ENCODE measurements around the gene DTNA.
"Not testable (repeated sequence)": the region's sequence is repeated elsewhere in the genome, so short reads cannot be mapped to it uniquely, and the experiment has no call there.

The DTNA gene

DNA sequence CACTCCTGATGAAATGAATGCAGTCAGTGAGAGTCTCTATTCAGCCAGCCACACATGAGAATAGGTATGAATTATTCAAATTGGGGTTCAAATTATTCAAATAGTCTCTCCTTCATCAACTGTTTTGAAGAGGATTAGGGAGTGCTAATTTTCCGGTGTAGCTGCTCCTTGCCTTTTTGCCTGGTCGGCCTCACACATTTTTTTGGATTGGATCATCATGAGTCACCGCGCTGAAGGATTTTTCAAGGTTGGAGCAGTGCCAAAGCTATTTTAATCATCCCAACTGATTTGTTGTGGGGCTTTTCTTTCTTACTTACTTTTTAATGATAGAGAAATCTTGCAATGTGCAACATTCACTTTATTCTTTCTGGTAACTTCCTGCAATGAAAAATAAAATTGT lies 2.4 kb upstream of the DTNA start:
- Histone ChIP-seq H3K36me3 (ENCODE audit: insufficient read depth, low read length) (no peaks in the 10 kb centered on the region), H2AFZ (ENCODE audit: low read depth, low read length) (no peak overlapping the region), H3K4me1 (ENCODE audit: insufficient read depth, low read length) (no peaks in the 10 kb centered on the region), H3K27me3 (ENCODE audit: insufficient read depth, low read length, poor library complexity) (peaks cover 4% of the 10 kb centered on the region), H3K9ac (ENCODE audit: low read depth, low read length) (no peak overlapping the region), H3K9me3 (ENCODE audit: insufficient read depth, low read length, severe bottlenecking) (no peaks in the 10 kb centered on the region), H4K20me1 (ENCODE audit: insufficient read depth, low read length) (no peaks in the 10 kb centered on the region), H3K4me2 (ENCODE audit: insufficient read depth, low read length) (no peak overlapping the region), H3K27ac (ENCODE audit: low read length) (no peak overlapping the region), H3K79me2 (ENCODE audit: insufficient read depth, low read length) (no peaks in the 10 kb centered on the region), H3K4me3 (ENCODE audit: low read depth in 1 of 2, low read length in 2 of 2) (no peak overlapping the region)
- ATAC-seq (ENCODE audit: insufficient read depth, low read depth) (no peak), DNase-seq (no peak)
- no peak for TF ChIP-seq EZH2 (IDR thresholded peaks at IDR 0.05; ENCODE audit: borderline replicate concordance, low read depth, low read length, severe bottlenecking)
- TF ChIP-seq, protein P1, sequence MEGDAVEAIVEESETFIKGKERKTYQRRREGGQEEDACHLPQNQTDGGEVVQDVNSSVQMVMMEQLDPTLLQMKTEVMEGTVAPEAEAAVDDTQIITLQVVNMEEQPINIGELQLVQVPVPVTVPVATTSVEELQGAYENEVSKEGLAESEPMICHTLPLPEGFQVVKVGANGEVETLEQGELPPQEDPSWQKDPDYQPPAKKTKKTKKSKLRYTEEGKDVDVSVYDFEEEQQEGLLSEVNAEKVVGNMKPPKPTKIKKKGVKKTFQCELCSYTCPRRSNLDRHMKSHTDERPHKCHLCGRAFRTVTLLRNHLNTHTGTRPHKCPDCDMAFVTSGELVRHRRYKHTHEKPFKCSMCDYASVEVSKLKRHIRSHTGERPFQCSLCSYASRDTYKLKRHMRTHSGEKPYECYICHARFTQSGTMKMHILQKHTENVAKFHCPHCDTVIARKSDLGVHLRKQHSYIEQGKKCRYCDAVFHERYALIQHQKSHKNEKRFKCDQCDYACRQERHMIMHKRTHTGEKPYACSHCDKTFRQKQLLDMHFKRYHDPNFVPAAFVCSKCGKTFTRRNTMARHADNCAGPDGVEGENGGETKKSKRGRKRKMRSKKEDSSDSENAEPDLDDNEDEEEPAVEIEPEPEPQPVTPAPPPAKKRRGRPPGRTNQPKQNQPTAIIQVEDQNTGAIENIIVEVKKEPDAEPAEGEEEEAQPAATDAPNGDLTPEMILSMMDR (IDR thresholded peaks at IDR 0.05; ENCODE audit: borderline replicate concordance, extremely low read depth, low read length, poor library complexity, severe bottlenecking): no peak

DNA sequence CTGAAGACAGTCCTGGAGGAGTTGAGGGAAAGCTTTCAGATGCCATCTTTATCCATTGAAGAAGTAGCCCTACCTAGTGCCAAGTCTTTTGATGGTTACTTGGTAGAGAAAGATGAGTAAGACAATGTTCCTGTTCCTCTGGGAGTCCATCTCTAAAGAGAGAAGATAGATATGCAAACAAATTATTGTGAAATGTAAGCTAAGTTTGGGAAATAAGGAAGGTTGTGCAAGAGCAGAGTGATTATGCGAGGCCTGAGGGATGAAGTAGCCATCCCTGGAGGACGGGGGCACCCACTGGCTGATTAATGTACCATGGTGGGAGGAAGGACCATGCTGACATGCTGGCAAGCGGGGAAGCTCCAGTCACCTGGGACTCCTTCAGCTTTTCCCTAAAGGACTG lies 994 bp upstream of the DTNA start:
- DNase-seq: no peak
- no peaks in the 10 kb centered on the region for H3K4me1 ChIP-seq (ENCODE audit: insufficient read depth, low read length)
- no peak for ATAC-seq (ENCODE audit: insufficient read depth, low read depth)
- H3K79me2 ChIP-seq (ENCODE audit: insufficient read depth, low read length): no peaks in the 10 kb centered on the region
- TF ChIP-seq EZH2 (IDR thresholded peaks at IDR 0.05; ENCODE audit: borderline replicate concordance, low read depth, low read length, severe bottlenecking): no peak
- TF ChIP-seq, protein P1 (IDR thresholded peaks at IDR 0.05; ENCODE audit: borderline replicate concordance, extremely low read depth, low read length, poor library complexity, severe bottlenecking): no peak
- H3K36me3 ChIP-seq (ENCODE audit: insufficient read depth, low read length): no peaks in the 10 kb centered on the region
- peaks cover under 1% of the 10 kb centered on the region for H3K27me3 ChIP-seq (ENCODE audit: insufficient read depth, low read length, poor library complexity)
- H3K27ac ChIP-seq (ENCODE audit: low read length): no peak overlapping the region
- no peak overlapping the region for H2AFZ ChIP-seq (ENCODE audit: low read depth, low read length)
- no peak overlapping the region for H3K9ac ChIP-seq (ENCODE audit: low read depth, low read length)
- H4K20me1 ChIP-seq (ENCODE audit: insufficient read depth, low read length): no peaks in the 10 kb centered on the region
- no peaks in the 10 kb centered on the region for H3K9me3 ChIP-seq (ENCODE audit: insufficient read depth, low read length, severe bottlenecking)
- H3K4me3 ChIP-seq (ENCODE audit: low read depth in 1 of 2, low read length in 2 of 2): no peak overlapping the region
- H3K4me2 ChIP-seq (ENCODE audit: insufficient read depth, low read length): no peak overlapping the region

DNA sequence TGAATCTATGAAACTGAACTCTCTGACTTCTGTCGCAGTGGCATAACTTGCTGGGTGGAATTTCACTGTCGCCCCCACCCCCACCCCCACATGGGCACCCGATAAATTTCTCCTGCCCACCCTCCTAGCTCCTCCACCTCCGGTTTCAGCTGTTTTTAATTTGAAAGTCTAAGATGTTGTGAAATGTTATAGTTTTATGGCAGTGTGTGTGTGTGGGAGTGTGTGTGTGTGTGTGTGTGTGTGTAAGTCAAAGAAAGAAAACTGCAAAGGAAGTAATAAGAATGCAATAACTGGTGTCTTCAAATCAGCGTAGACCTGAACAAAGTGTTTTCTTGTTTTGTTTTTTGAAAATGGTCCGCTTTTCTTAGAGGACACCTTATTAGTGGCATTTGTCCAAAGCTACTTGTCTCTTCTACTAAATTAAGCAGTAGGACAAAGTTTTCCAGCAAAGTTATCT lies 388 bp downstream of the DTNA start:
- Histone ChIP-seq H3K9me3 (ENCODE audit: insufficient read depth, low read length, severe bottlenecking) (no peaks in the 10 kb centered on the region), H3K79me2 (ENCODE audit: insufficient read depth, low read length) (no peaks in the 10 kb centered on the region), H3K4me2 (ENCODE audit: insufficient read depth, low read length) (no peak overlapping the region), H3K4me1 (ENCODE audit: insufficient read depth, low read length) (no peaks in the 10 kb centered on the region), H3K4me3 (ENCODE audit: low read depth in 1 of 2, low read length in 2 of 2) (no peak overlapping the region), H3K27ac (ENCODE audit: low read length) (no peak overlapping the region), H4K20me1 (ENCODE audit: insufficient read depth, low read length) (no peaks in the 10 kb centered on the region), H3K9ac (ENCODE audit: low read depth, low read length) (no peak overlapping the region), H3K27me3 (ENCODE audit: insufficient read depth, low read length, poor library complexity) (no peaks in the 10 kb centered on the region), H3K36me3 (ENCODE audit: insufficient read depth, low read length) (no peaks in the 10 kb centered on the region), H2AFZ (ENCODE audit: low read depth, low read length) (no peak overlapping the region)
- no peak for ATAC-seq (ENCODE audit: insufficient read depth, low read depth)
- no peak for DNase-seq
- TF ChIP-seq EZH2 (IDR thresholded peaks at IDR 0.05; ENCODE audit: borderline replicate concordance, low read depth, low read length, severe bottlenecking): no peak
- TF ChIP-seq, protein P1 (IDR thresholded peaks at IDR 0.05; ENCODE audit: borderline replicate concordance, extremely low read depth, low read length, poor library complexity, severe bottlenecking): no peak

DNA sequence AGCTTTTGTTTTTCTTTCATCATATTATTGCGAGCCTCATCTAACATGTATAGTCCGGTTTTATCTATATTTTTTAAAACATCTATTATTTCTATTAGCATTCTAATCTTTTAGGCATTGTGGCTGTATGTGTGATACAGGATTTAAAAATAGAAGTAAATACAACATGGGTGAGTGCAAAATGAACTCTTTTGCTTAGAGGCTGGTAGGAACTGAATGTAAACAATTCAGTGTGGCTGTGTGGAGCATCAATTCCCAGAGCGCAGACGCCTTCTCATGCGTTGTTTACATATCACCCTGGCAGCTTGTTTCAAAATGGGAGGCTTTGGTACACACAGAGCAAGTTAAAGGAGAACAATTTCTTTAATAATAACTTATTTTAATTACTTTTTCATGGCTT lies 836 bp downstream of the DTNA start:
- Histone ChIP-seq H3K36me3 (ENCODE audit: insufficient read depth, low read length) (no peaks in the 10 kb centered on the region), H3K27me3 (ENCODE audit: insufficient read depth, low read length, poor library complexity) (no peaks in the 10 kb centered on the region), H3K9me3 (ENCODE audit: insufficient read depth, low read length, severe bottlenecking) (no peaks in the 10 kb centered on the region), H3K4me2 (ENCODE audit: insufficient read depth, low read length) (no peak overlapping the region), H3K27ac (ENCODE audit: low read length) (no peak overlapping the region), H3K79me2 (ENCODE audit: insufficient read depth, low read length) (no peaks in the 10 kb centered on the region), H3K9ac (ENCODE audit: low read depth, low read length) (no peak overlapping the region), H2AFZ (ENCODE audit: low read depth, low read length) (no peak overlapping the region), H4K20me1 (ENCODE audit: insufficient read depth, low read length) (no peaks in the 10 kb centered on the region), H3K4me3 (ENCODE audit: low read depth in 1 of 2, low read length in 2 of 2) (no peak overlapping the region), H3K4me1 (ENCODE audit: insufficient read depth, low read length) (no peaks in the 10 kb centered on the region)
- TF ChIP-seq, protein P1 (IDR thresholded peaks at IDR 0.05; ENCODE audit: borderline replicate concordance, extremely low read depth, low read length, poor library complexity, severe bottlenecking): no peak
- TF ChIP-seq EZH2 (IDR thresholded peaks at IDR 0.05; ENCODE audit: borderline replicate concordance, low read depth, low read length, severe bottlenecking): no peak
- ATAC-seq (ENCODE audit: insufficient read depth, low read depth) (no peak), DNase-seq (no peak)

DNA sequence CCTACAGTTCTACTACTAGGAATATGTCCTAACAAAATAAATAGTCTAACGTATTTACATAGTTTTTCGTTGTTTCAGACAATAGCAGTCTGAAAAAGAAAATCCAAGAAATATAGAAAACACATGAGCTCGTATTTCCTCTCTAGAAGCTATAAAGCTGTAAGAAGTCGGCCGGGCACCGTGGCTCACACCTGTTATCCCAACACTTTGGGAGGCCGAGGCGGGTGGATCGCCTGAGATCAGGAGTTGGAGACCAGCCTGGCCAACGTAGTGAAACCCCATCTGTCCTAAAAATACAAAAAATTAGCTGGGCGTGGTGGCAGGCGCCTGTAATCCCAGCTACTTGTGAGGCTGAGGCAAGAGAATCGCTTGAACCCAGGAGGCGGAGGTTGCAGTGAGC lies 6.0 kb downstream of the DTNA start:
- not testable (repeated sequence) for H3K4me2 ChIP-seq (ENCODE audit: insufficient read depth, low read length); H3K9ac ChIP-seq (ENCODE audit: low read depth, low read length); DNase-seq; H3K27ac ChIP-seq (ENCODE audit: low read length); H3K4me1 ChIP-seq (ENCODE audit: insufficient read depth, low read length); H3K9me3 ChIP-seq (ENCODE audit: insufficient read depth, low read length, severe bottlenecking); H3K4me3 ChIP-seq (ENCODE audit: low read depth in 1 of 2, low read length in 2 of 2); H3K79me2 ChIP-seq (ENCODE audit: insufficient read depth, low read length); H3K27me3 ChIP-seq (ENCODE audit: insufficient read depth, low read length, poor library complexity); H2AFZ ChIP-seq (ENCODE audit: low read depth, low read length); H4K20me1 ChIP-seq (ENCODE audit: insufficient read depth, low read length); ATAC-seq (ENCODE audit: insufficient read depth, low read depth); H3K36me3 ChIP-seq (ENCODE audit: insufficient read depth, low read length)

Measured in DND-41 (cell line).